Cardiac fibroblast (primary cell): ENCODE results near the gene NEURL4.

Experiments used
- DNase-seq, 2 donors: peaks; one replicate each; pipeline versions ENCODE4 v3.0.0 to v3.0.0-alpha.2; 2010; ENCODE audit warnings: low read depth in 2 of 2
- H3K4me3 ChIP-seq, 2 donors: replicated peaks in 1 of 2; 1 replicate in 1 of 2; 2 replicates in 1 of 2; pipeline ENCODE4 v1.5.1; 2011; ENCODE audit warnings: low read depth in 2 of 2, low read length in 2 of 2, mild to moderate bottlenecking in 2 of 2, moderate library complexity in 1 of 2
- TF ChIP-seq, protein P1 (sequence below): IDR thresholded peaks from one replicate; pipeline ENCODE4 v1.5.1; 2011; ENCODE audit warnings: low read depth, mild to moderate bottlenecking, low read length, inconsistent platforms

NEURL4 gene

DNA sequence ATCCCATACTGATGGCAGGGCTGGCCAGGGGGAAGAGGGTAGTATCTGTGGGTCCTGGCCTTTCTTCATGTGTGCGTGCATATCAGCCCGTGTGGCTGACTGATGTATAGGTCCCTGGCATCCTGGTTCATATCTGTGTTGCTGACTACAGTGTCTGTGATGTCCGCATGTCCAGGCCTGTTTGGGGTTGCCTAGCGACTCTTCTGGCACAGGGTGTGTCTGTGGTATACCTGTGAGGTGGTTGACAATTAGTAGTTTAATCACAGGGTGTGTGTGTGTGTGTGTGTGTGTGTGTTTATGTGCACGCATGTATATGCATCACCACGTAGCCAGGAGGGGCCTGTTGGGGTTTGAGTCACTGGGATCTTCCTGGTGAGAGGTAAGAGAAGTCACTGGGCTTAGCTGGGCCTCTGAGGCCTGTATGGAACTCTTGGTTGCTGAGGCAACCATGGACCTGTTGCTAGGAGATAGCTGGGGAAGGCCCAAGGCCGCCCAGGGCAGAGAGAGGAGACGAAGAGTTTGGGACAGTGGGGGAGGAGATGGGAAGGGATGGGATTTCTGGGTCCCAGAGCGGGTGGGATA is 25.2 kb upstream of the NEURL4 start:
- H3K4me3 ChIP-seq: peak overlapping the region in 1 of 2 donors; percentile 94
- TF ChIP-seq, protein P1, sequence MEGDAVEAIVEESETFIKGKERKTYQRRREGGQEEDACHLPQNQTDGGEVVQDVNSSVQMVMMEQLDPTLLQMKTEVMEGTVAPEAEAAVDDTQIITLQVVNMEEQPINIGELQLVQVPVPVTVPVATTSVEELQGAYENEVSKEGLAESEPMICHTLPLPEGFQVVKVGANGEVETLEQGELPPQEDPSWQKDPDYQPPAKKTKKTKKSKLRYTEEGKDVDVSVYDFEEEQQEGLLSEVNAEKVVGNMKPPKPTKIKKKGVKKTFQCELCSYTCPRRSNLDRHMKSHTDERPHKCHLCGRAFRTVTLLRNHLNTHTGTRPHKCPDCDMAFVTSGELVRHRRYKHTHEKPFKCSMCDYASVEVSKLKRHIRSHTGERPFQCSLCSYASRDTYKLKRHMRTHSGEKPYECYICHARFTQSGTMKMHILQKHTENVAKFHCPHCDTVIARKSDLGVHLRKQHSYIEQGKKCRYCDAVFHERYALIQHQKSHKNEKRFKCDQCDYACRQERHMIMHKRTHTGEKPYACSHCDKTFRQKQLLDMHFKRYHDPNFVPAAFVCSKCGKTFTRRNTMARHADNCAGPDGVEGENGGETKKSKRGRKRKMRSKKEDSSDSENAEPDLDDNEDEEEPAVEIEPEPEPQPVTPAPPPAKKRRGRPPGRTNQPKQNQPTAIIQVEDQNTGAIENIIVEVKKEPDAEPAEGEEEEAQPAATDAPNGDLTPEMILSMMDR: no peak
- DNase-seq: peak; percentile 46 to 71

DNA sequence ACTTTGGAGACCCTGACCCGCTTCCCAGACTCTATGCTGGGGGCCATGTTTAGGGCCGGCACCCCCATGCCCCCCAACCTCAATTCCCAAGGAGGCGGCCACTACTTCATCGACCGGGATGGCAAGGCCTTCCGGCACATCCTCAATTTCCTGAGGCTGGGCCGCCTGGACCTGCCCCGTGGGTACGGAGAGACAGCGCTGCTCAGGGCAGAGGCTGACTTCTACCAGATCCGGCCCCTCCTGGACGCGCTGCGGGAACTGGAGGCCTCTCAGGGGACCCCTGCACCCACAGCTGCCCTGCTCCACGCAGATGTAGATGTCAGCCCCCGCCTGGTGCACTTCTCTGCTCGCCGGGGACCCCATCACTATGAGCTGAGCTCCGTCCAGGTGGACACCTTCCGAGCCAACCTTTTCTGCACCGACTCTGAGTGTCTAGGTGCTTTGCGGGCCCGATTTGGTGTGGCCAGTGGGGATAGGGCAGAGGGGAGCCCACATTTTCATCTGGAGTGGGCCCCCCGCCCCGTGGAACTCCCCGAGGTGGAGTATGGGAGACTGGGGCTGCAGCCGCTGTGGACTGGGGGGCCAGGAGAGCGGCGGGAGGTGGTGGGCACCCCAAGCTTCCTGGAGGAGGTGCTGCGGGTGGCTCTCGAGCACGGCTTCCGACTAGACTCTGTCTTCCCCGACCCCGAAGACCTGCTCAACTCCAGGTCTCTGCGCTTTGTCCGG is 23.9 kb upstream of the NEURL4 start:
- TF ChIP-seq, protein P1: no peak
- no peak for DNase-seq
- peak overlapping the region; percentile 88 to 94 for H3K4me3 ChIP-seq

DNA sequence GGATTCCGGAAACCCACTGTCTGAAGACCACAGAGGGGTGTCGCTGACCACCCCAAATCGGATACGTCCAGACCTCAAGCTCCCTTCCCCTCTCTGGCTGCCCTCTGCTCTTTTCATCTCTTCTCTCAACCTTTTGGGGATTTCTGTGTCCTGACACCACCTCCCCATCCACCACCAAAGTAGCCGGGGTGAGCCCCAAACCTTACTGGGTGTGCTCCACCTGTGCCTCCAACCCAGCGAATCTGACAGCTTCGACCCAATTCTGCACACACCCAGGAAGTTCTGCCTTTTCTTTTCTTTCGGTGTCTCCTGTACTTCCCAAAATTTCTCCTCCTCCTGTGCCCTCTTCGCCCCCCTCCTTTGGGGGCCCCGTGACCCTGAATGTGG is 23.4 kb upstream of the NEURL4 start:
- no peak for DNase-seq
- TF ChIP-seq, protein P1: no peak
- peak overlapping the region; percentile 88 to 94 for H3K4me3 ChIP-seq

DNA sequence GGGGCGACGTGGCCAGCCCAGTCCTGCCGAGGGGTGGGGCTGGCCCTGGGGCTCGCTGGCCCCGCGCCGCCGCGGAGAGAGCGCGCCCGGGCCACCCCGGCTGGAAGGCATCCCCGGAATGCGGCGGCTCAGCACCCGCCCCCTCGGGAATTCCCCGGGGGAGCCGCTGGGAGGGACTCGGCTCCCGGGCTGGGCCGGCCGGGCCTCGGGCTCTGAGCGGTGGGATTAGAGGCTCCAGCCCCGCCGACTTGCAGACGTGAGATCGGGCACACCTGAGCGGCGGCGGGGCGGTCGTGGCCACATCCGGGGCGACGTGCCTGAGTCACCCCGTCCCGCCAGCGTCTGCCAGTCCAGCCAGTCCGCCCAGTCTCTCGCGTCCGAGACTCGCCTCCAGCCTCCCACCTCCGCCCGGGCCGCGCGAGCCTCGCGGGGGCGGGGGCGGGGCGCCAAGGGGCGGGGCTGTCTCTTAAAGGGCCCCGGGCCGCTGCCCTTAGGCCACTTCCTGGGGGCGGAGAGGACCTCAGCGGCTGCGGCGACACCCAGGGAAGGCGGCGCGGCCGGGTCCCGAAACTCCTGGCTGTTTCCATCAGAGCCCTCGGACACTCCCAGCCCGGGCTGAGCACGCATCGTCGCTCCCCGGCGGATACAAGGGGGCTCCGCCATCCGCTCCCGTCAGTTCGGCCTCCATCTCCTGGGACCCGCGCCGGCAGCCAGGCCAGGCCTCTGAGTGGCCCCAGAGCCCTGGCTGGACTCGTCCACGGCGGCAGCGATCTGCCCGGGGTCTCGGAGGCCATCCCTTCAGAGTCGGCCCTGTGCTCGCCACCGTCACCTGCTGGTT is 22.7 kb upstream of the NEURL4 start, which contains the start of gene KCTD11:
Gene KCTD11 (plus strand): TSS at position 498 of the 838 bp plus-strand sequence.
- TF ChIP-seq, protein P1: peak; percentile 58
- peak; percentile 92 to 95 for DNase-seq
- peak within 1 kb of the TSS; percentile 88 to 94 for H3K4me3 ChIP-seq

DNA sequence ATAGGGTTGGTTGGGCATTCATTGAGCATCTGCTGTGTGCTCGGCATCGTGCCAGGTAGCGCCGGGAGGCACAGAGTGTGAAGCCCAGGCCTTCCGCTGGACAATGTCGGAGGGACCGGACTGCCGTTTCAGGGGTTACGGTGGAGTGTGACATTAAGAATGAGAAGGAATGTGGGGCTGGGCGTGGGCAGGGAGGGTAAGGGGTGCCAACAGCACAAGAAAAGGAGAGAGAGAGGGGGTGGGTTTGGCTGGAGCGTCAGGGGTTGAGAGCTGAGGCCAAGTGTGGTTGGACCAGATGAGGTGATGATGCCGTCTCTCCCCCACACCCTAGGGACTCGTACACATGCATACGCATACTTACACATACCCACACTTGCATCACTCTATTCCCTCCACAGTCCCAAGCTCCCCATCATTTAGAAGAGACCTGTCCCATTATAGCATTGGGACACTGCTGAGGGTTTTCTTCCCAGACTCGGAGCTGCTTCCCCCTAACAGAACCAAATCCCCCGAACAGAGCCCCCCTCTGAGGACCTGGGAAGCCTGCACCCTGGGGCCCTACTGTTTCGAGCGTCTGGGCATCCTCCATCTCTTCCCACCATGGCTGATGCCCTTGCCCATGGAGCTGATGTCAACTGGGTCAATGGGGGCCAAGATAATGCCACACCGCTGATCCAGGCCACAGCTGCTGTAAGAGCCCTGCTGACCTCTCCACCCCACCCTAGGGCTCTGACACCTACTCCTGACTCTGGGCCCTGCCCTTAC is 19.5 kb upstream of the NEURL4 start:
- DNase-seq: peak; percentile 48 to 80
- TF ChIP-seq, protein P1: no peak
- H3K4me3 ChIP-seq: no peak overlapping the region
